ENCODE results near the gene ZBTB11.
"Not testable (repeated sequence)": the region's sequence is repeated elsewhere in the genome, so short reads cannot be mapped to it uniquely, and the experiment has no call there.

The ZBTB11 gene

DNA sequence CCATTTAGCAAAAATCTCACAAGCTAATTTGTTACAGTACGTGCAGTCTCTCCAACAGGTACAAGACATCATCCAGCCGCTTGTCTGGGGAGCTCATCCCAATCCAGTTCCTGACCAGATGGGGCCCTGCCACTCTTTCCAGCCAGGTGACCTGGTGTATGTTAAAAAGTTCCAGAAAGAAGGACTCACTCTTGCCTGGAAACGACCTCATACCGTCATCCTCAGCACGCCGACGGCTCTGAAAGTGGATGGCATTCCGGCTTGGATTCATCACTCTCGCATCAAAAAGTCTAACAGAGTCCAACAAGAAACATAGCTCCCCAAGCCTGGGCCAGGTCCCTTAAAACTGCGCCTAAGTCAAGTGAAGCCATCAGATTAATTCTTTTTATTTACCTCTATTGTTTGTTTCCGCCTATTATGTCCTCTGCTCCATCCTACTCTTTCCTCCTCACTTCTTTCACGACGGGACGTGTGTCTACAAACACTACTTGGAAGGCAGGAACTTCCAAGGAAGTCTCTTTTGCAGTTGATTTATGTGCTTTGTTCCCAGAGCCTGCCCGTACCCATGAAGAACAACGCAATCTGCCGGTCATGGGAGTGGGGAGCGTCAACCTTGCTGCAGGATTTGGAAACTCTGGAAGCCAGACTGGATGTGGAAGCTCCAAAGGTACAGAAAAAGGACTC is 37.5 kb downstream of the ZBTB11 start:
- Histone ChIP-seq H3K4me1 (ENCODE audit: insufficient read depth, low read length) (peaks cover 12% of the 10 kb centered on the region), H3K9ac (ENCODE audit: low read depth, low read length) (no peak overlapping the region), H3K9me3 (ENCODE audit: insufficient read depth, low read depth, low read length) (no peaks in the 10 kb centered on the region), H3K36me3 (ENCODE audit: insufficient read depth, low read depth, low read length) (no peaks in the 10 kb centered on the region), H3K27me3 (ENCODE audit: insufficient read depth, low read length) (no peaks in the 10 kb centered on the region), H3K27ac (ENCODE audit: low read length) (no peak overlapping the region), H3K4me3 (ENCODE audit: low read length) (no peak overlapping the region)

DNA sequence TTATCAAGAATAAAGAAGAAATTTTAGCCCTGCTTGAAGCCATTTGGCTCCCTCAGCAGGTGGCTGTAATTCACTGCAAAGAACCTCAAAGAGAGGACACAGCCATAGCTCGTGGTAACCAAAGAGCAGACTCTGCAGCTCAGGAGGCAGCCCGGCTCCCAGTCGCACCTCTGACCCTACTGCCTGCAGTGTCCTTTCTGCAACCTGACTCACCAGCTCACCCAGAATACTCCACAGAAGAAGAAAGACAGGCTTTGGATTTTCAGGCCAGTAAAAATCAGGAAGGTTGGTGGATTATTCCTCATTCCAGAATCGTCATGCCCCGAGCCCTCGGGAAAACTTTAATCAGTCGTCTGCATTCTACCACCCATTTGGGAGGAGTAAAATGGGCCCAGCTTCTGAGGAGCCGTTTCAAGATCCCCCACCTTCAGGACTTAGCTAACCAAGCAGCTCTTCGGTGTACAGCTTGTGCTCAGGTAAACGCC is 38.6 kb downstream of the ZBTB11 start:
- H3K4me3 ChIP-seq (ENCODE audit: low read length): no peak overlapping the region
- no peaks in the 10 kb centered on the region for H3K9me3 ChIP-seq (ENCODE audit: insufficient read depth, low read depth, low read length)
- no peaks in the 10 kb centered on the region for H3K36me3 ChIP-seq (ENCODE audit: insufficient read depth, low read depth, low read length)
- no peak overlapping the region for H3K9ac ChIP-seq (ENCODE audit: low read depth, low read length)
- H3K4me1 ChIP-seq (ENCODE audit: insufficient read depth, low read length): peaks cover 4% of the 10 kb centered on the region
- H3K27me3 ChIP-seq (ENCODE audit: insufficient read depth, low read length): no peaks in the 10 kb centered on the region
- no peak overlapping the region for H3K27ac ChIP-seq (ENCODE audit: low read length)

- Histone ChIP-seq H3K36me3 (ENCODE audit: insufficient read depth, low read depth, low read length) (no peaks in the 10 kb centered on the region), H3K4me3 (ENCODE audit: low read length) (no peak overlapping the region), H3K4me1 (ENCODE audit: insufficient read depth, low read length) (no peaks in the 10 kb centered on the region; the same call in 1 of the 2 replicates), H3K27ac (ENCODE audit: low read length) (no peak overlapping the region), H3K9me3 (ENCODE audit: insufficient read depth, low read depth, low read length) (no peaks in the 10 kb centered on the region), H3K27me3 (ENCODE audit: insufficient read depth, low read length) (no peaks in the 10 kb centered on the region), H3K9ac (ENCODE audit: low read depth, low read length) (no peak overlapping the region)
Observed at GRCh38 chr3:101637451-101637850, 39.5 kb downstream of the ZBTB11 start.

- Histone ChIP-seq H3K36me3 (ENCODE audit: insufficient read depth, low read depth, low read length) (no peaks in the 10 kb centered on the region), H3K9ac (ENCODE audit: low read depth, low read length) (no peak overlapping the region), H3K27ac (ENCODE audit: low read length) (no peak overlapping the region), H3K4me1 (ENCODE audit: insufficient read depth, low read length) (no peaks in the 10 kb centered on the region; the same call in 1 of the 2 replicates), H3K9me3 (ENCODE audit: insufficient read depth, low read depth, low read length) (no peaks in the 10 kb centered on the region), H3K4me3 (ENCODE audit: low read length) (no peak overlapping the region), H3K27me3 (ENCODE audit: insufficient read depth, low read length) (no peaks in the 10 kb centered on the region)
Observed at GRCh38 chr3:101635954-101636798, 40.8 kb downstream of the ZBTB11 start.

DNA sequence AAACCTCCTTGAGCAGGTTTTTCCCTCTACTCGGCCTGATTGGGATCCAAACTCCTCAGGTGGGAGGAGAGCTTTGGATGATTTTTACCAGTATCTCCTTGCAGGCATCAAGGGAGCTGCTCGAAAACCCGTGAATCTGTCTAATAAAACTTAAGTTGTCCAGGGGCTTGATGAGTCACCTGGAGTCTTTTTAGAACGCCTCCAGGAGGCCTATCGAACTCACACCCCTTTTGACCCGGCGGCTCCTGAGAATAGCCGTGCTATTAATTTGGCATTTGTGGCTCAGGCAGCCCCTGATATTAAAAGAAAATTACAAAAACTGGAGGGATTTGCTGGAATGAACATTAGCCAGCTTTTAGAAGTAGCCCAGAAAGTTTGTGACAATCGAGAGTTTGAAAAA is 41.6 kb downstream of the ZBTB11 start:
- no peak overlapping the region for H3K9ac ChIP-seq (ENCODE audit: low read depth, low read length)
- H3K36me3 ChIP-seq (ENCODE audit: insufficient read depth, low read depth, low read length): no peaks in the 10 kb centered on the region
- no peak overlapping the region for H3K4me3 ChIP-seq (ENCODE audit: low read length)
- H3K27ac ChIP-seq (ENCODE audit: low read length): no peak overlapping the region
- no peaks in the 10 kb centered on the region for H3K27me3 ChIP-seq (ENCODE audit: insufficient read depth, low read length)
- H3K4me1 ChIP-seq (ENCODE audit: insufficient read depth, low read length): no peaks in the 10 kb centered on the region; the same call in 1 of the 2 replicates
- no peaks in the 10 kb centered on the region for H3K9me3 ChIP-seq (ENCODE audit: insufficient read depth, low read depth, low read length)

DNA sequence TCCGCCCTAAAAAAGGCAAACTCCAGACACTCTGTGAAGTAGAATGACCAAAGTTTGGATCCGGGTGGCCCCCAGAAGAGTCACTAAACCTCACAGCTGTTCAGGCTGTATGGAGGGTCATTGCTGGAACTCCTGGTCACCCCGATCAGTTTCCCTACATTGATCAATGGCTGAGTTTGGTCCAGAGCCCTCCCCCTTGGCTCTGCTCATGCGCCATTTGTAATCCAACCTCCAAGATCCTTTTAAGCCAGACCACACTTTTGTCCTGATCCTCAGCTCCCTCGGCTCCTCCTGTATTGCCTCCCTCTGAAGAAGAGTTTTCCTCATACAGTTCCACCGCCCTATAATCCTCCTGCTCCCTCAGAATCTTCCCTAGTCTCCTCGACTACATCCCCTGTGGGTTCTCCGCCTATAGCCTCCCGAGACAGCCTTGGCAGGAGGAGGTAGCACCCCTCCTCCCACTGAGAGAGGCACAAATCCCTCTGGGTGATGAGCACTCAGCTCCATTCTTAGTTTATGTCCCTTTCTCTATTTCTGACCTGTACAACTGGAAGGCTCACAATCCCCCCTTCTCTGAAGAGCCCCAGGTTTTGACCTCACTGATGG is 42.2 kb downstream of the ZBTB11 start:
- Histone ChIP-seq H3K9ac (ENCODE audit: low read depth, low read length) (no peak overlapping the region), H3K36me3 (ENCODE audit: insufficient read depth, low read depth, low read length) (no peaks in the 10 kb centered on the region), H3K27ac (ENCODE audit: low read length) (no peak overlapping the region), H3K27me3 (ENCODE audit: insufficient read depth, low read length) (no peaks in the 10 kb centered on the region), H3K4me3 (ENCODE audit: low read length) (no peak overlapping the region), H3K4me1 (ENCODE audit: insufficient read depth, low read length) (no peaks in the 10 kb centered on the region; the same call in 1 of the 2 replicates), H3K9me3 (ENCODE audit: insufficient read depth, low read depth, low read length) (no peaks in the 10 kb centered on the region)

GRCh38 chr3:101633186-101633585 is 43.7 kb downstream of the ZBTB11 start:
- Histone ChIP-seq H3K9ac (ENCODE audit: low read depth, low read length) (no peak overlapping the region), H3K27me3 (ENCODE audit: insufficient read depth, low read length) (no peaks in the 10 kb centered on the region), H3K4me3 (ENCODE audit: low read length) (no peak overlapping the region), H3K9me3 (ENCODE audit: insufficient read depth, low read depth, low read length) (no peaks in the 10 kb centered on the region), H3K27ac (ENCODE audit: low read length) (no peak overlapping the region), H3K36me3 (ENCODE audit: insufficient read depth, low read depth, low read length) (no peaks in the 10 kb centered on the region), H3K4me1 (ENCODE audit: insufficient read depth, low read length) (no peaks in the 10 kb centered on the region)

DNA sequence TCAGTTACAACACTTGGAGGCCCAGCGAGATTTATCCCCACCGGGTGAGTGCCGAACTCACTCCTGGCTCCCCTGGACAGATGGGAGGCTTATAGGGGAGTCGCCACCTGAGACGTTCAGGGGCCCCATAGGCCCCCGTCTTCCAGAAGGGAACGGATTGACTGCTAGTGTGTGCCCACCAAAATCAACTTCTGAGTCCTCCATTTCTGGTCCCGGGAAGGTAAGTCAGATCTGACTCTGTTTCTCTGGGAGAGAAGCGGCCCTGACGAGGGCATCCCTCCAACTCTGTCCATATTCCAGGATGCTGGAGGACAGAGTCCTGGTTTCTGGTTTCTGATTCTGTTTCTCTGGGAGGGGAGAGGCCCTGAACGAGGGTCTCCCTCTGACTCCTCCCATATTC is 44.3 kb downstream of the ZBTB11 start:
- Histone ChIP-seq H3K36me3 (ENCODE audit: insufficient read depth, low read depth, low read length) (no peaks in the 10 kb centered on the region), H3K4me3 (ENCODE audit: low read length) (no peak overlapping the region), H3K9ac (ENCODE audit: low read depth, low read length) (no peak overlapping the region), H3K27ac (ENCODE audit: low read length) (no peak overlapping the region), H3K27me3 (ENCODE audit: insufficient read depth, low read length) (no peaks in the 10 kb centered on the region), H3K9me3 (ENCODE audit: insufficient read depth, low read depth, low read length) (no peaks in the 10 kb centered on the region), H3K4me1 (ENCODE audit: insufficient read depth, low read length) (no peaks in the 10 kb centered on the region)

GRCh38 chr3:101631959-101632358 is 45.0 kb downstream of the ZBTB11 start:
- H3K9ac ChIP-seq (ENCODE audit: low read depth, low read length); H3K27me3 ChIP-seq (ENCODE audit: insufficient read depth, low read length); H3K4me1 ChIP-seq (ENCODE audit: insufficient read depth, low read length); H3K4me3 ChIP-seq (ENCODE audit: low read length); H3K27ac ChIP-seq (ENCODE audit: low read length); H3K36me3 ChIP-seq (ENCODE audit: insufficient read depth, low read depth, low read length); H3K9me3 ChIP-seq (ENCODE audit: insufficient read depth, low read depth, low read length): not testable (repeated sequence)

DNA sequence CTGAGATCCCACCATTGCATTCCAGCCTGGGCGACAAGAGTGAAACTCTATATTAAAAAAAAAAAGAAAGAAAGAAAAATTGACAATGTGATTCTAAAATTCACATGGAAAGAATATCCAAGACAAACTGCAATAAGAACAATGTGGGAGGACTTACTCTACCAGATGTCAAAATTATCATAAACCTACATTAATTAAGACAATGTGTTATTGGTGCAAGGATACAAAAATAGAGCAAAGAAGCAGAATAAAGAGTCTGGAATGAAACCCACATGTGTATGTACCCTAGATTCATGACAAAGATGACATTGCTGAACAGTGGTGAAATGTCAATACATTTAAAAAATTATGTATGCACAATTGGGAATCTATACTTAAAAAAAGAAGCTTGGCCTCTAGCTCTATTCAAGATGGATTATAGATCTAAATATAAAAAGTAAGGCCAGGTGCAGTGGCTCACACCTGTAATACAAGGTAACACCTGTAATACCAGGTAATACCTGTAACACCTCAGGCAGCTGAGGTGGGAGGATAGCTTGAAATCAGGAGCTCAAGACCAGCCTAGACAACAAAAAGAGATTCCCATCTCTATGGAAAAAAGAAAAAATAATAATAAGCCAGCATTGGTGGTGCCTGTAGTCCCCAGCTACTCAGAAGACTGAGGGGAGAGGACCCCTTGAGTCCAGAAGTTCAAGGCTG is 45.7 kb downstream of the ZBTB11 start:
- no peak overlapping the region for H3K4me3 ChIP-seq (ENCODE audit: low read length)
- no peaks in the 10 kb centered on the region; the same call in 1 of the 2 replicates for H3K4me1 ChIP-seq (ENCODE audit: insufficient read depth, low read length)
- H3K27me3 ChIP-seq (ENCODE audit: insufficient read depth, low read length): no peaks in the 10 kb centered on the region
- no peak overlapping the region for H3K9ac ChIP-seq (ENCODE audit: low read depth, low read length)
- no peaks in the 10 kb centered on the region for H3K36me3 ChIP-seq (ENCODE audit: insufficient read depth, low read depth, low read length)
- no peak overlapping the region for H3K27ac ChIP-seq (ENCODE audit: low read length)
- H3K9me3 ChIP-seq (ENCODE audit: insufficient read depth, low read depth, low read length): no peaks in the 10 kb centered on the region

- peaks cover 3% of the 10 kb centered on the region; the same call in 1 of the 2 replicates for H3K4me1 ChIP-seq (ENCODE audit: insufficient read depth, low read length)
- no peaks in the 10 kb centered on the region for H3K27me3 ChIP-seq (ENCODE audit: insufficient read depth, low read length)
- no peaks in the 10 kb centered on the region for H3K36me3 ChIP-seq (ENCODE audit: insufficient read depth, low read depth, low read length)
- H3K27ac ChIP-seq (ENCODE audit: low read length): no peak overlapping the region
- H3K4me3 ChIP-seq (ENCODE audit: low read length): no peak overlapping the region
- no peak overlapping the region for H3K9ac ChIP-seq (ENCODE audit: low read depth, low read length)
- peaks cover 8% of the 10 kb centered on the region; the same call in 1 of the 2 replicates for H3K9me3 ChIP-seq (ENCODE audit: insufficient read depth, low read depth, low read length)
Observed at GRCh38 chr3:101629219-101629618, 47.7 kb downstream of the ZBTB11 start.

All from iPS-20b (cell line).